RWPE2 (cell line): Measurements from ENCODE around the gene MCM9.
A peak's percentile ranks its signal among the peaks of the same experiment; 100 is the strongest.

Experiments used
- ATAC-seq: fragments of 200-7000 bp; cut with Tn5 transposase; 3 replicates; pipeline ENCODE4 v1.9.1; 2021; ENCODE audit warnings: low read depth
- DNase-seq: peaks from one replicate; pipeline ENCODE4 v3.0.0-alpha.2; 2020; ENCODE audit warnings: low spot score
- H3K27ac ChIP-seq: fragments of 450-650 bp; 2 replicates; pipeline ENCODE4 v1.5.1; 2017; ENCODE audit warnings: mild to moderate bottlenecking; ENCODE audit not compliant: poor library complexity, severe bottlenecking
- H3K27me3 ChIP-seq: fragments of 250-450 bp; sonication (Bioruptor Pico); 2 replicates; pipeline ENCODE4 v1.5.1; 2021; ENCODE audit warnings: mild to moderate bottlenecking, moderate library complexity; ENCODE audit not compliant: insufficient read depth, poor library complexity, severe bottlenecking
- H3K36me3 ChIP-seq: fragments of 250-450 bp; sonication (Bioruptor Pico); 2 replicates; pipeline ENCODE4 v1.5.1; 2020; ENCODE audit warnings: low read depth, mild to moderate bottlenecking, moderate library complexity
- H3K4me1 ChIP-seq: fragments of 250-450 bp; sonication (Bioruptor Pico); 2 replicates; pipeline ENCODE4 v1.5.1; 2021; ENCODE audit warnings: mild to moderate bottlenecking, moderate library complexity; ENCODE audit not compliant: insufficient read depth, poor library complexity, severe bottlenecking
- H3K4me3 ChIP-seq: fragments of 250-450 bp; sonication (Bioruptor Pico); 2 replicates; pipeline ENCODE4 v1.5.1; 2021; ENCODE audit warnings: mild to moderate bottlenecking, moderate library complexity; ENCODE audit not compliant: severe bottlenecking
- H3K9me3 ChIP-seq: fragments of 250-450 bp; sonication (Bioruptor Pico); 2 replicates; pipeline ENCODE4 v1.5.1; 2021; ENCODE audit warnings: mild to moderate bottlenecking, moderate library complexity; ENCODE audit not compliant: severe bottlenecking
- CTCF ChIP-seq: fragments of 450-650 bp; IDR thresholded peaks from one replicate; pipeline ENCODE4 v1.5.1; 2017; ENCODE audit warnings: mild to moderate bottlenecking, moderate library complexity; ENCODE audit not compliant: poor library complexity, severe bottlenecking

Gene MCM9

DNA sequence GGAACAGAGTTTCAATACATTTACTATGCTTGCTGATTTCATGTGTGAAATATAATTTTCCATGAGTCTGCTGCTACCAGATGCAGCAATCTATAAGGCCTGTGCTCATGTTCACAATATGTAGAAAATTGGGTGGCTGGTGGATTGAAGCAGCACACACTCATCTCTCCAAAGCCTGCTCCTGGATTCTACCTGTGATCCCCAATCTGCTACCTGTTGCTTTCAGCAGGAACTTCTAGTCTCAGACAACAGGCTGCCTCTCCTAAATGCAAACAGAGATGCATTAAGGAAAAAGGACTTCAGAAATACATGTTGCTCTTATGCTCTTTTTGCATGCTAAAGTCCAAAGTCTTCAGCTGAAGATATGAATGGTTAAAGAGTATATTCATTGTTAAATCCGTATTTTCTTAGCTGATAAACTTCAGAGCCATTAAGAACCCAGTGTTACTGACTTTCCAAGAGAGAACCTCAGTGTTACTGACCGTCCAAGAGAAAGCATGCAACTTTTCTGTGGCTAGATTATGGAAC, 30.9 kb upstream of the MCM9 start:
- TF ChIP-seq CTCF, result no peak
- ATAC-seq, result no peak
- H3K27me3 ChIP-seq, result no peaks in the 10 kb centered on the region

DNA sequence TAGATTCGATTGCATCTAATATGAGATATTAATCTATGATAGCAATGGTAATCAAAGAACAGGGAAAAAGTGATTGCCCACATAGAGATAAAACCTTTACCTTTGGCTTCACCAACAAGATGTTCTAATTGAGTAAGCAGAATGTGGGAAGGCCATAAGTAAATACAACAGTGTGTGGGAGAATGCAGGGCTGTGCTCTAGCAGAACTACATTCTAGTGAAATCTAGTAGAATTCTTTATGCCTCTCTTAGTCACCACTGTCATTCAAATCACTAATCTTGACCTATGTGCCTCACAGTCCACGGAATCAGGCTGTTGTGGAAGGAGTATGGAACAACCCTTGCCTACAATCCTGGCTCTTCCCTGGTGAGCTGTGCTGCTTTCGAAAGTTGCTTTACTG, 30.4 kb upstream of the MCM9 start:
- Histone ChIP-seq H3K36me3 (no peaks in the 10 kb centered on the region), H3K4me1 (no peaks in the 10 kb centered on the region), H3K27me3 (no peaks in the 10 kb centered on the region), H3K9me3 (no peaks in the 10 kb centered on the region), H3K4me3 (no peak overlapping the region), H3K27ac (no peak overlapping the region)
- TF ChIP-seq CTCF, result no peak
- DNase-seq (no peak), ATAC-seq (no peak)

More for the DNA sequence above, 30.9 kb upstream of the MCM9 start:
- no peak for DNase-seq
- no peaks in the 10 kb centered on the region for H3K4me1 ChIP-seq
- no peaks in the 10 kb centered on the region for H3K9me3 ChIP-seq
- no peak overlapping the region for H3K4me3 ChIP-seq
- H3K36me3 ChIP-seq, result no peaks in the 10 kb centered on the region
- H3K27ac ChIP-seq, result no peak overlapping the region

GRCh38 chr6:118963003-118963402, 28.0 kb upstream of the MCM9 start:
- Histone ChIP-seq H3K36me3 (no peaks in the 10 kb centered on the region), H3K9me3 (no peaks in the 10 kb centered on the region), H3K4me1 (no peaks in the 10 kb centered on the region), H3K27me3 (no peaks in the 10 kb centered on the region), H3K4me3 (no peak overlapping the region), H3K27ac (no peak overlapping the region)
- peak; percentile 54 for TF ChIP-seq CTCF
- DNase-seq (no peak), ATAC-seq (no peak)

GRCh38 chr6:118959903-118960302, 24.9 kb upstream of the MCM9 start:
- no peak for DNase-seq
- H3K36me3 ChIP-seq, result no peaks in the 10 kb centered on the region
- no peak for ATAC-seq
- no peak overlapping the region for H3K4me3 ChIP-seq
- H3K9me3 ChIP-seq, result no peaks in the 10 kb centered on the region
- H3K27me3 ChIP-seq, result no peaks in the 10 kb centered on the region
- no peak for TF ChIP-seq CTCF
- no peaks in the 10 kb centered on the region for H3K4me1 ChIP-seq
- no peak overlapping the region for H3K27ac ChIP-seq

- no peaks in the 10 kb centered on the region for H3K36me3 ChIP-seq
Observed at GRCh38 chr6:118953391-118953790, 18.4 kb upstream of the MCM9 start.

More at GRCh38 chr6:118953391-118953790, 18.4 kb upstream of the MCM9 start:
- no peak for TF ChIP-seq CTCF
- no peaks in the 10 kb centered on the region for H3K9me3 ChIP-seq
- no peaks in the 10 kb centered on the region for H3K27me3 ChIP-seq
- no peak overlapping the region for H3K4me3 ChIP-seq
- DNase-seq (no peak), ATAC-seq (no peak)
- no peaks in the 10 kb centered on the region for H3K4me1 ChIP-seq
- H3K27ac ChIP-seq, result no peak overlapping the region
